ENCODE measurements around the gene EARS2.
"Not testable (repeated sequence)": the region's sequence is repeated elsewhere in the genome, so short reads cannot be mapped to it uniquely, and the experiment has no call there.

EARS2 gene

GRCh38 chr16:23528644-23529310 lies 28.4 kb downstream of the EARS2 start:
- in situ Hi-C loops (cut with MboI; ENCODE audit: low sequenced_read_pairs): no loop called here

DNA sequence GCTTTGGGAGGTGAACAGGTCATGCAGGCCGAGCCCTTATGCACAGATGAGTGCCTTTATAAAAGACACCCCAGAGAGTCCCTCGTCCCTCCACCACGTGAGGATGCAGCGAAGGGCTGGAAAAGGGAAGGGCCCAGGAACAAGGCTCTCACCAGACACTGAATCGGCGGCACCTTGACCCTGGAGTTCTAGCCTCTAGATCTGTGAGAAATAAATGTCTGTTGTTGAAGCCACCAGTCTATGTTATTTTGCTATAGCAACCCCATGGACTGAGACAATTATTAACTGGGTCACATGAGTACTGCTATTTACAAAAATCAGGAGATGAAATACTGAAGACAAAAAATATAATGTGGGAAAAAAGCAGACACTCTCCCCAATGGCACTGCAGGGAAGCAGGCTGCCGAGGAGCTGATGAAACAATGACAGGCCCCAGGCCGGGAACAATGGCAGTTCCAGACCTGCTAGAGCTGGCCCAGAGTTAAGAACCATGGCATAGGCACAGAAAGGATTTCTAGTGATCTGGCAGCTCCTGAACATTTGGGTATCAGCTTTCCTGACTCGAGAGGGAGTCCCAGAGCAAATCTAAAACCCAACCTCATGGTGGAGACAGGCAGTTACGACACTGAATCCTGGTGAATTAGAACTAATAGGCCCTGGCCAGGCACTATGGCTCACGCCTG lies 29.0 kb downstream of the EARS2 start:
- in situ Hi-C loops (cut with MboI; ENCODE audit: low sequenced_read_pairs): no loop called here

DNA sequence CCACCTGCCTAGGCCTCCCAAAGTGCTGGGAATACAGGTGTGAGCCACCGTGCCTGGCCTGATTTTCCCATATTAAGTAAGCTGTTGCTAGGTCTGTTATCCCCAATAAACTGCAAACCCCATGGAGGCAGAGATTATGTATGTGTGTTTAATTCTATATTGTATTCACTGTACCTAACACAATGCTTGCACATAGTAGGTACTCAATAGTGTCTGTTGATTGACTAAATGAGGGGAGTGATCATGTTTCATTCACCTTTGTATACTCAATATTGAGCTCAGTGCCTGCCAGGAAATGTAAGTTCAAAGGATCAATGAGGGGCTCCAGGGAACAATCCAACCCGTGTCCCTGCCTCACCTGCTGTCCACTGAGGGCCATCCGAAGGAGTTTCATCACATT lies 32.3 kb downstream of the EARS2 start:
- in situ Hi-C loops (cut with MboI; ENCODE audit: low sequenced_read_pairs): no loop called here

GRCh38 chr16:23523876-23524385 lies 33.2 kb downstream of the EARS2 start:
- in situ Hi-C loops (cut with MboI; ENCODE audit: low sequenced_read_pairs): no loop called here

DNA sequence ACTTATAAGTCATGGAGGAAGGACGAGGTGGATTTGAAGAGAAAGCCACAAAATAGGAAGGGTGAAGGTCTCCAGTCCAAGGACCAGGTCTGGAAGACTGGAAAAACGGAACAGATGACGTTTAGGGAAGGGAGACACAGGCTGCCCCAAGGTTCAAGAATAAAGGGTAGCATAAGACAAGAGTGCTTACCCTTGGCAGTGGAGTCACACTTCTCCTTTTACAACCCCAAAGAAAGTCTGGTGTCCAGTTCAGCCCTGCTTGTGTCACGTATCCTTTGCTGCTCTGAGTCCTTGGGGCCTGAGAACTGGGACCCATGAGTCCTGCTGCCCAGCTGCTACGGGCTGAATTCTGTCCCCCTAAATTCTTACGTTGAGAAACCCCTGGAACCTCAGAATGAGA lies 33.8 kb downstream of the EARS2 start:
- in situ Hi-C loops (cut with MboI; ENCODE audit: low sequenced_read_pairs): no loop called here

GRCh38 chr16:23521965-23522364 lies 35.2 kb downstream of the EARS2 start:
- in situ Hi-C loops (cut with MboI; ENCODE audit: low sequenced_read_pairs): no loop called here

DNA sequence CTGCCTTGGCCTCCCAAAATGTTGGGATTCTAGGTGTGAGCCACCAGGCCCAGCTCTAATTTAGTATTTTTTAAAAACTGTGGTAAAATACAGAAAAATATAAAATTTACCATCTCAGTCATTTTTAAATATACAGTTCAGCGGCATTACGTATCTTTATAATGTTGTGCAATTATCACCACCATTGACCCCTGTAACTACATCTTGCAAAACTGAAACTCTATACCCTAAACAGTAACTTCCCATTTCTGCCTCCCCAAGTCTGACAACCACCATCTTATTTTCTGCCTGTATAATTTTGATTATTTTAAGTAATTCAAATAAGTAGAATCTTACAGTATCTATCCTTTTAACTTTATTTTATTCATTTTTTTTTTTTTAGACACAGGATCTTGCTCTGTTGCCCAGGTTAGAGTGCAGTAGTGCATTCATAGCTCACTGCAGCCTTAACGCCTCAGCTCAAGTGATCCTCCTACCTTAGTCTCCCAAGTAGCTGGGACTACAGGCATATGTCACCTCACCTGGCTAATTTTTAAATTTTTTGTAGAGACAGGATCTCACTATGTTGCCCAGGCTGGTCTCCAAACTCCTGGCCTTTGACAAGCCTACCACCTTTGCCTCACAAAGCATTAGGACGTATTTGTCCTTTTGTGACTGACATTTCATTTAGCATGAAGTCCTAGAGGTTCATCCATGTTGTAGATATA lies 36.0 kb downstream of the EARS2 start:
- in situ Hi-C loops (cut with MboI; ENCODE audit: low sequenced_read_pairs): no loop called here

DNA sequence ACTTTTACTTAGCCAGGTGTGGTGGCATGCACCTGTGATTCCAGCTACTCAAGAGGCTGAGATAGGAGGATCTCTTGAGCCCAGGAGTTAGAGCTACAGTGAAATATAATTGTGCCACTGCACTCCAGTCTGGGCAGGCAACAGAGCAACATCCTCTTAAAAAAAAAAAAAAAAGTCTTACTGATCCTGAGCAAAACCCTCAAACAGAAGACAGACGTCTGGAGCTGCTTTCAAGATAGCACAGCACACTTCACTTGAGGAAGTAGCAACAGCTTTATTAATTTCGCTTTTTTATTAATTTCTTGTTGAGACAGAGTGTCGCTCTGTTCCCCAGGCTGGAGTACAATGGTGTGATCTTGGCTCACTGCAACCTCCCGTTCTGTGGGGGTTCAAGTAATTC lies 36.6 kb downstream of the EARS2 start:
- in situ Hi-C loops (cut with MboI; ENCODE audit: low sequenced_read_pairs): no loop called here

GRCh38 chr16:23519282-23519681 lies 37.9 kb downstream of the EARS2 start:
- in situ Hi-C loops (cut with MboI; ENCODE audit: low sequenced_read_pairs): no loop called here

DNA sequence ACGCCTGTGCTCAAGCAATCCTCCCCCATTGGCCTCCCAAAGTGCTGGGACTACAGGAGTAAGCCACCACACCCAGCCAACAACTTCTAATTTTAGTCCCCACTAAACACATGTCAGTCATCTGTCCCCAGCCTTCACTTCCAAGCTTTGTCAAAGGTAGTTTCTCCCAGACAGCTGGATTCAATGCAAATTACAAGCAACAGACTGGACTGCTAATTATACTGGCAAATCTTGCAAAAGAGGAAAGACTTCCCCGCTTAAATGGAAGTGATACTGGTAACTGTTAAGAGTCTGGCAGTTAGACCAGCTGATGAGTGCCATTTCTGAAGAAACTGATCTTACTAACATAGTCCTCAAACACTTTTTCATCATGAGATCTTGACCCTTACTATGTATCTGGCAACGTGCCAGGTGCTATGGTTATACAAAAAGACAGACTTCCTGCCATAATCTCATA lies 38.7 kb downstream of the EARS2 start:
- in situ Hi-C loops (cut with MboI; ENCODE audit: low sequenced_read_pairs): no loop called here

DNA sequence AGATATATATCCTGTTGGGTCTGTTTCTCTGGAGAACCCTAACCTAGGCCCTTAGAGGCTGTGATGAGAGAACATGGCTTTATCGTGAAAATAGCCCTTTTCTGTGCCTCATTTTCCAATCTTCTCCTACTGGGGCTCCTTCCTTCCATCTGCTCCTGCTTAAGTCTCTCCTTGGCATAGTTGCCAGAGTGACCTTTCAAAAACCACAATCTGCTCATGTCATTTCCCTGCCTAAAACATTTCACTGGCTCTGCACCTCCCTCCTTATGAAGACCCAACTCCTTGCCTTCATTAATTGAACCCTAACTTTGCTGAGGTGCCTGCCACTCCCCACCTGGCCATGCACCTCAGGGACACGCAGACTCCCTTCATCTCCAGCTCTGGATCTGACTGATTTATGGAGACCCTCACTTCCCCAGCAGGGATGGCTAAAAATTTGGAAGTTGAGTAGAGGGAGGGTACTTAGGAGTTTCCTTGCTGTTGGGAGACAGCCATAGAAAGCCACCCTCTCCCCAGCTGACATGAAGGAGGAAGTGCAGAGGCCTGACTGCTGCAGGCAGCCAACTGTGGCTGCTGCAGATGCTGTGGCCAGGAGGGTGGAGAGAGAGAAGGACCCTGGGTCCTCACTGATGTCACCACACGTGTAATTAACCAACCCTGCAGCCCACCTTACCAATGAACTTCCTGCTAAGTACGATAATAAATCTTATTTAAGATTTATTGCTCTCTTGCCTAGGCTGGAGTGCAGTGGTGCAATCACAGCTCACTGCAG lies 40.6 kb downstream of the EARS2 start:
- in situ Hi-C loops (cut with MboI; ENCODE audit: low sequenced_read_pairs): no loop called here

- in situ Hi-C loops (cut with MboI; ENCODE audit: low sequenced_read_pairs): no loop called here
Measured at GRCh38 chr16:23515881-23516280, 41.3 kb downstream of the EARS2 start.

GRCh38 chr16:23514381-23515152 lies 42.6 kb downstream of the EARS2 start:
- in situ Hi-C loops (cut with MboI; ENCODE audit: low sequenced_read_pairs): no loop called here

DNA sequence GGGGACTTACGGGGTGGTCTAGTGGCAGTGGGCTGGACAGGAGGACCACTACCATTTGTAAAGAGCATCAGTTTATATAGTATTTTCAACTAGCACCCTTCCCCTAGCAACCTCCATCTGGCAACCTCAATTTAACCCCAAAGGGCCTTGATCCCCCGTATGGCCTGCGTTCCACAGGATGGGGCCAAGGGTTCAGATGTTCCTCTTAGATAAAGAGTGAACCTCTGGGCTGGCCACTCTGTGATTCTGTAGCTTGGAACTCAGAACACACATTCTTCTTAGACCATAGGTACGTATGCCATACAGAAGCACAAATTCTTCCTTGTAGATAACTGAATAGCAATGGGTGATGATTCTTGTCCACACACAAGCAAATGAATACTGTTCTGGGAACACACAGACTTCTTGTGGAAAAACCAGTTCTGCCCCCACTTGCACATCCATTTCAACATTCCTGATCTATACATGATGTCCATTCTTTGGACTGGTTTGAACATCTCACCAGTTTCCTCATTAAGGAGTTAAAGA lies 44.9 kb downstream of the EARS2 start:
- in situ Hi-C loops (cut with MboI; ENCODE audit: low sequenced_read_pairs): no loop called here

GRCh38 chr16:23511731-23512130 lies 45.4 kb downstream of the EARS2 start:
- in situ Hi-C loops (cut with MboI; ENCODE audit: low sequenced_read_pairs): no loop called here

GRCh38 chr16:23510915-23511270 lies 46.3 kb downstream of the EARS2 start:
- in situ Hi-C loops (cut with MboI; ENCODE audit: low sequenced_read_pairs): not testable (repeated sequence)

- in situ Hi-C loops (cut with MboI; ENCODE audit: low sequenced_read_pairs): no loop called here
Measured at GRCh38 chr16:23510164-23510914, 46.8 kb downstream of the EARS2 start, which contains the start of gene GGA2. GGA2 (minus strand) TSS chr16:23510494; CDS start chr16:23510411, 83 bp downstream.

DNA sequence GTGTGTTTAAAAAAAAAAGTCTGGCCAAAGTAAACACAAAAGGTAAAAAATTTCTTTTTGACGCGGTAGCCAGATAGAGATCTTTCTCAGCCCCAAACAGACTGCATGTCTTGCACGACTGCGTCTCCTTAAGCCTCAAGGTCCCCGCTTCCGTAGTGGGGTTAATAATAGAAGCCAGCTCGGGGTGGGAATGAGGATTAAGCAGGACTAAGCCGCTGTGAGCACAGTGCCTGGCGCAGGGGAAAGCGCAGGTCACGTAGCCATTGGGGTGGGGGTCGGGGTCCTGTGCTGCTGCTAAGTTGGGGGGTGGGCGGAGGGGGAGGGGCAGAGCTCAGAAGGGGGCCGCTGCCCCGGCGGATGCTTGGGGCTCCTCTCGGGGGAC lies 47.4 kb downstream of the EARS2 start:
- in situ Hi-C loops (cut with MboI; ENCODE audit: low sequenced_read_pairs): no loop called here

DNA sequence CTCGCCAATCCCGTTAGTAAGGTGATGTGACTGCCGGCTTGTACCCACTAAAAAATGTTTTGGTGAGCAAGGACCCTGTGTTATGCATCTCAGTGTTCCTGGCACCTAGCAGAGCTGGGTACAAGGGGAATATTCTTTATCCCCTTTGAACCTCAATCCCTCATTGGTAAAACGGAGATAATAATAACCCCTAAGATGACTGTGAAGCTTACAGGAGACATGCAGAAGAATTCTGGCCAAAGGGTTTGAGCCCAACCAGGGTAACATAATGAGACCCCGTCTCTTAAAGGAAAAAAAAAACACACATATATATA lies 47.8 kb downstream of the EARS2 start:
- in situ Hi-C loops (cut with MboI; ENCODE audit: low sequenced_read_pairs): no loop called here
